HG03045 (cell line): ENCODE measurements around the gene MYO1F.
"Not testable (repeated sequence)": the region's sequence is repeated elsewhere in the genome, so short reads cannot be mapped to it uniquely, and the experiment has no call there.

Experiments
- ATAC-seq: cut with Tn5 transposase; IDR thresholded peaks from one replicate; pipeline ENCODE4 v1.9.1; 2021; ENCODE audit warnings: mild to moderate bottlenecking, moderate library complexity; ENCODE audit not compliant: unreplicated experiment

The MYO1F gene

GRCh38 chr19:8519388-8519787, 57.9 kb downstream of the MYO1F start:
- ATAC-seq: no peak

GRCh38 chr19:8518536-8518935, 58.7 kb downstream of the MYO1F start:
- no peak for ATAC-seq

- no peak for ATAC-seq
These were observed 59.4 kb downstream of the MYO1F start for GRCh38 chr19:8517551-8518442.

GRCh38 chr19:8515317-8515716, 61.9 kb downstream of the MYO1F start:
- ATAC-seq: no peak

- not testable (repeated sequence) for ATAC-seq
These were observed 62.7 kb downstream of the MYO1F start for GRCh38 chr19:8514505-8515009.

- ATAC-seq: peak; percentile 81
These were observed 63.3 kb downstream of the MYO1F start, which contains the start of gene ZNF414 for GRCh38 chr19:8513687-8514504. ZNF414 (minus strand) TSS chr19:8514167; CDS start chr19:8514046, 121 bp downstream.

- ATAC-seq: no peak
These were observed 64.1 kb downstream of the MYO1F start for GRCh38 chr19:8513036-8513686.

GRCh38 chr19:8512115-8512967, 64.9 kb downstream of the MYO1F start:
- no peak for ATAC-seq

GRCh38 chr19:8511573-8512101, 65.6 kb downstream of the MYO1F start:
- no peak for ATAC-seq

GRCh38 chr19:8510589-8511115, 66.6 kb downstream of the MYO1F start:
- no peak for ATAC-seq

GRCh38 chr19:8506402-8506957, 70.8 kb downstream of the MYO1F start:
- no peak for ATAC-seq

GRCh38 chr19:8505680-8506401, 71.4 kb downstream of the MYO1F start:
- no peak for ATAC-seq

GRCh38 chr19:8504919-8505318, 72.3 kb downstream of the MYO1F start:
- no peak for ATAC-seq

GRCh38 chr19:8504171-8504570, 73.1 kb downstream of the MYO1F start:
- no peak for ATAC-seq

- no peak for ATAC-seq
These were observed 73.7 kb downstream of the MYO1F start for GRCh38 chr19:8503510-8503909.

GRCh38 chr19:8501981-8502380, 75.3 kb downstream of the MYO1F start:
- ATAC-seq: no peak

GRCh38 chr19:8501516-8501915, 75.7 kb downstream of the MYO1F start:
- no peak for ATAC-seq

- ATAC-seq: no peak
These were observed 77.1 kb downstream of the MYO1F start for GRCh38 chr19:8500158-8500557.
